DND-41 (cell line): Measurements from ENCODE around the gene ZFAND2A.

ENCODE experiments used
- ATAC-seq: fragments of 200-7000 bp; cut with Tn5 transposase; 3 replicates; pipeline ENCODE4 v1.9.1; 2021; ENCODE audit warnings: low read depth; ENCODE audit not compliant: insufficient read depth
- DNase-seq: peaks from one replicate; pipeline ENCODE4 v3.0.0-alpha.2; 2020
- H2AFZ ChIP-seq: 2 replicates; pipeline ENCODE4 v1.6.0; 2012; ENCODE audit warnings: low read depth, low read length
- H3K27ac ChIP-seq: 2 replicates; pipeline ENCODE4 v1.5.1; 2012; ENCODE audit warnings: low read length, inconsistent platforms
- H3K27me3 ChIP-seq: fragments of 200-600 bp; sonication (generic); 2 replicates; pipeline ENCODE4 v1.6.0; 2012; ENCODE audit warnings: low read length, mild to moderate bottlenecking, inconsistent platforms; ENCODE audit not compliant: insufficient read depth, poor library complexity
- H3K36me3 ChIP-seq: 2 replicates; pipeline ENCODE4 v1.5.1; 2012; ENCODE audit warnings: low read length, inconsistent platforms; ENCODE audit not compliant: insufficient read depth
- H3K4me1 ChIP-seq: 2 replicates; pipeline ENCODE4 v1.5.1; 2012; ENCODE audit warnings: mild to moderate bottlenecking, low read length; ENCODE audit not compliant: insufficient read depth
- H3K4me2 ChIP-seq: 2 replicates; pipeline ENCODE4 v1.6.0; 2012; ENCODE audit warnings: mild to moderate bottlenecking, moderate library complexity, low read length, inconsistent platforms; ENCODE audit not compliant: insufficient read depth
- H3K4me3 ChIP-seq, 2 experiments: fragments of 200-600 bp in 1 of 2; shearing (Covaris generic) in 1 of 2; 2 replicates each; pipeline ENCODE4 v1.5.1; 2012 to 2016; ENCODE audit warnings: inconsistent platforms in 2 of 2, low read length in 2 of 2, mild to moderate bottlenecking in 2 of 2, low read depth in 1 of 2, moderate library complexity in 1 of 2
- H3K79me2 ChIP-seq: 2 replicates; pipeline ENCODE4 v1.6.0; 2012; ENCODE audit warnings: low read length, inconsistent platforms; ENCODE audit not compliant: insufficient read depth
- H3K9ac ChIP-seq: 2 replicates; pipeline ENCODE4 v1.6.0; 2012; ENCODE audit warnings: low read depth, mild to moderate bottlenecking, inconsistent platforms, low read length, moderate library complexity
- H3K9me3 ChIP-seq: 2 replicates; pipeline ENCODE4 v1.5.1; 2012; ENCODE audit warnings: low read length, moderate library complexity, mild to moderate bottlenecking, inconsistent platforms; ENCODE audit not compliant: insufficient read depth, severe bottlenecking
- H4K20me1 ChIP-seq: 2 replicates; pipeline ENCODE4 v1.6.0; 2012; ENCODE audit warnings: low read length; ENCODE audit not compliant: insufficient read depth
- EZH2 ChIP-seq: IDR thresholded peaks from 3 replicates; pipeline ENCODE4 v1.6.1; 2012; ENCODE audit warnings: borderline replicate concordance, low read depth, mild to moderate bottlenecking, moderate library complexity, low read length, inconsistent platforms; ENCODE audit not compliant: severe bottlenecking
- TF ChIP-seq, protein P1 (sequence below): IDR thresholded peaks from 2 replicates; pipeline ENCODE4 v1.5.1; 2012; ENCODE audit warnings: borderline replicate concordance, low read length, moderate library complexity, mild to moderate bottlenecking; ENCODE audit not compliant: poor library complexity, severe bottlenecking; ENCODE audit errors: extremely low read depth

The ZFAND2A gene

DNA sequence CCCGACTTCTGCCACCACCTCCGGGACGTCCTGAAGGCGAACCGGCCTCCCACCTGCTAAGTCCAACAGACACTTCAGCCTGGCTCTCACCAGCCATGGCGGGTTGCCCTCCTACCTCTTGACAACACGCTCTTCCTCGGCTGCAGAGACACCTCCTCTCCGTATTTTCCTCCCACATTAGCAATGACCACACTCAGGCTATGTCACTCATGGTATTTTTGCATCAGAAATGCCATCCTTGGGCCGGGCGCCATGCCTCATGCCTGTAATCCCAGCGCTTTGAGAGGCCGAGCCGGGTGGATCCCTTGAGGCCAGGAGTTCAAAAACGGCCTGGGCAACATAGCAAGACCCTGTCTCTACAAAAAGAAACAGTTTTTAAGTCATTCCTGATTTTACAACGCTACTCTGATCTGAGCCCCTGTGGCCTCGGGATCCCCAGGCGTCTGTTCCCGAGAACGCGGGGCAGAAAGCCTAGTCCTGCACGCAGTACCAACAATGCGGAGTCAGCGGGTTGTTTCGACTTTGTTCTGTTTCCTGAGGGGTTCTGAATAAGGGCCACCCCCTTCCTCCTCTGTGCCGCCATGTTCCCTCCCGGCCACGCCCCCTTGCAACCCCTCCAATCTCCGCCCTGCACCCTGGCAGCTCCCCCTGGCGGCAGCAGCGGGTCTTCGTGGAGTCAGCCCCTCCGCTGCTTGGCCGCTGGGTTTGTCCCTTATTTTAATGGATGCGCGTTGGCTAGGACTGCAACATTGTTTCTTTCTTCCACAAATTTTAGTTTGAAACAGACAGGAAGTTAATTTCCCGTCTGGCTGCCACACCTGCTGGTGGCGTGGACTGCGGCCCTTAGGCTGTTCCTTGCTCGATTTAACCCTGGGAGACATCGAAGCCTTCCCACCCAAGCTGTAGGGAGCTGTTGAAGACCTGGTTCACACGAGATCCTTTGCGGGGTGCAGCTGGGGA, 9.7 kb upstream of the ZFAND2A start:
- peak overlapping the region; percentile 99 for H2AFZ ChIP-seq
- H3K4me2 ChIP-seq, result peak overlapping the region; percentile 72

DNA sequence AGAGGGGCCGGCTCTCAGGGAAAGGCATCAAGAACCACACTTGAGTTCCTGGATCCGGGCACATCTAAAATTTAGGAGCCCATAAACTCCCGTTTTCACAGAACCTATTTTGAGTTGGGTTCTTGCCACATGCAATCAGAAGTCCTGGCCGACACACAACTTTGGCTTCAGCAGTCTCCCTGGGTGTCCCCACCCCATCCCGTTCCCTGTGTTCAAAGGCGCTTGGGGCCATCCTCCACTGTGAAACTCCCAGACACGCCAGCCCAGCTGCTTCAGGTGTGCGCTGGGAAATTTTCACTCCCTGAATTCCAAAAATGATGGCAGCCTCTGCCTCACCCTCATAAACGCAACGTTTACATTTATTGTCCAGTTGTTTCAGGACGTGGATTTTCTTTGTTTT, 8.4 kb upstream of the ZFAND2A start:
- Histone ChIP-seq H3K9me3 (no peaks in the 10 kb centered on the region), H3K4me3 (no peak overlapping the region), H2AFZ (no peak overlapping the region), H3K9ac (no peak overlapping the region), H3K4me1 (peaks cover 27% of the 10 kb centered on the region), H3K36me3 (peaks cover 9% of the 10 kb centered on the region), H3K4me2 (peak overlapping the region; percentile 72), H3K27me3 (no peaks in the 10 kb centered on the region), H3K27ac (no peak overlapping the region), H4K20me1 (no peaks in the 10 kb centered on the region), H3K79me2 (peaks cover 6% of the 10 kb centered on the region)
- DNase-seq, result no peak
- TF ChIP-seq EZH2, result no peak
- TF ChIP-seq, protein P1, sequence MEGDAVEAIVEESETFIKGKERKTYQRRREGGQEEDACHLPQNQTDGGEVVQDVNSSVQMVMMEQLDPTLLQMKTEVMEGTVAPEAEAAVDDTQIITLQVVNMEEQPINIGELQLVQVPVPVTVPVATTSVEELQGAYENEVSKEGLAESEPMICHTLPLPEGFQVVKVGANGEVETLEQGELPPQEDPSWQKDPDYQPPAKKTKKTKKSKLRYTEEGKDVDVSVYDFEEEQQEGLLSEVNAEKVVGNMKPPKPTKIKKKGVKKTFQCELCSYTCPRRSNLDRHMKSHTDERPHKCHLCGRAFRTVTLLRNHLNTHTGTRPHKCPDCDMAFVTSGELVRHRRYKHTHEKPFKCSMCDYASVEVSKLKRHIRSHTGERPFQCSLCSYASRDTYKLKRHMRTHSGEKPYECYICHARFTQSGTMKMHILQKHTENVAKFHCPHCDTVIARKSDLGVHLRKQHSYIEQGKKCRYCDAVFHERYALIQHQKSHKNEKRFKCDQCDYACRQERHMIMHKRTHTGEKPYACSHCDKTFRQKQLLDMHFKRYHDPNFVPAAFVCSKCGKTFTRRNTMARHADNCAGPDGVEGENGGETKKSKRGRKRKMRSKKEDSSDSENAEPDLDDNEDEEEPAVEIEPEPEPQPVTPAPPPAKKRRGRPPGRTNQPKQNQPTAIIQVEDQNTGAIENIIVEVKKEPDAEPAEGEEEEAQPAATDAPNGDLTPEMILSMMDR, result no peak
- ATAC-seq, result no peak

More for the DNA sequence above, 9.7 kb upstream of the ZFAND2A start:
- H3K4me3 ChIP-seq, result peak overlapping the region; percentile 43 to 64
- 0 out of 2 replicates have a peak, but pooled peaks cover 1% of the 10 kb centered on the region for H3K36me3 ChIP-seq
- peak; percentile 98 for ATAC-seq
- no peaks in the 10 kb centered on the region for H3K27me3 ChIP-seq
- H3K9me3 ChIP-seq, result no peaks in the 10 kb centered on the region
- peaks cover 6% of the 10 kb centered on the region for H3K79me2 ChIP-seq
- TF ChIP-seq, protein P1, result peak; percentile 99
- TF ChIP-seq EZH2, result no peak
- peaks cover 27% of the 10 kb centered on the region for H3K4me1 ChIP-seq
- peak overlapping the region; percentile 87 for H3K27ac ChIP-seq
- no peaks in the 10 kb centered on the region for H4K20me1 ChIP-seq
- H3K9ac ChIP-seq, result peak overlapping the region; percentile 75
- DNase-seq, result peak; percentile 95

DNA sequence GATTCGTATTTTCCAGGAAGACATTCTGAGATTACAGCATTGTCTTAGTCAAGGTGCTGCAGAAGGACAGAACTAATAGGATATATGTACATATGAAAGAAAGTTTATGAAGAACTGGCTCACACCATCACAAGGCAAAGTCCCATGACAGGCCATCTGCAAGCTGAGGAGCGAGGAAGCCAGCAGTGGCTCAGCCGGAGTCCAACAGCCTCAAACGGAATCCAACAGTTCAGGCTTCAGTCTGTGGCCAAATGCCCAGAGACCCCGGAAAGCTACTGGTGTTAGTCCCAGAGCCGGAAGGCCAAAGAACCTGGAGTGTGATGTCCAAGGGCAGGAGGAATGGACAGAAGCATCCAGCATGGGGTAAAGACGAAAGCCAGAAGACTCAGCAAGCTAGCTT, 4.4 kb upstream of the ZFAND2A start:
- no peak for DNase-seq
- H3K27me3 ChIP-seq, result no peaks in the 10 kb centered on the region
- peaks cover 23% of the 10 kb centered on the region for H3K79me2 ChIP-seq
- no peak overlapping the region for H2AFZ ChIP-seq
- no peak overlapping the region for H3K4me3 ChIP-seq
- no peaks in the 10 kb centered on the region for H4K20me1 ChIP-seq
- H3K36me3 ChIP-seq, result peaks cover 23% of the 10 kb centered on the region
- H3K9me3 ChIP-seq, result no peaks in the 10 kb centered on the region
- no peak overlapping the region for H3K27ac ChIP-seq
- no peak for ATAC-seq
- H3K9ac ChIP-seq, result no peak overlapping the region
- TF ChIP-seq, protein P1, result no peak
- TF ChIP-seq EZH2, result no peak
- peaks cover 31% of the 10 kb centered on the region for H3K4me1 ChIP-seq
- H3K4me2 ChIP-seq, result no peak overlapping the region
